ENCODE results near the gene B3GALNT2.

Gene B3GALNT2

GRCh38 chr1:235411489-235412486 is 92.5 kb downstream of the B3GALNT2 start:
- no peak for DNase-seq (ENCODE audit: low read depth, low spot score)

- no peak for DNase-seq (ENCODE audit: low read depth, low spot score)
These were observed 93.8 kb downstream of the B3GALNT2 start for GRCh38 chr1:235410467-235410866.

DNA sequence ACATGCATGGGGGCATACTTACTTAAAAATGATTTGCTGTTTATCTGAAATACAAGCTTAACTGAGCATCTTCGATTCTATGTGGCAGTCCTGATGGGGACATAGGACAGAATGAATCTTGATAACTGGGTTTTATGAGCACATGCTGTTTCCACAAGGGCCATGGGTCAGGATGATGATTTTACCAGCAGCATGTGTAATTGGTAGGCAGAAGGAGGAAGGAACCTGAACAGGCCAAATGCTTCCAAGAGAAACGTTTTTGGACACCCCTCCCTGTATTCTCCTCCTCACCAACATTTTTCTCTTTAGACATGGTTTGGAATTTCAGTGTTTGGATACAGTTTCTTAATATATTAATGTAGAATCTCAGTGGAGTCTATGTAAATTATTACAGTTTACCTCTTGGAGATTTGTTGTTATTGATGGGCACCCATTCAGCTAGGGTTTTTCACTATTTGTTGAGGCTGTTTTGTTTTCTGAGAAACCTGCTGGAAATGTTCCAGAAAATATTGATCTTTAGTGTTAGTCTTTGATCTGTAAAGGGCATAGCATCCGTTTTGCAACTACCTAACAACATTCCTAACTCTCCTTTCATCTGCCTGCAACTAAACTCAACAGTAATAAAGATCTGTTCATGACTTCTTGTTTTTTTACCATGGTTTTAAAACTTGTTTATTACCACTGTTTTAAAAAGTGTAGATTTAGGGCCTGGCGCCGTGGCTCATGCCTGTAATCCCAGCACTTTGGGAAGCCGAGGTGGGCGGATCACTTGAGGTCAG is 95.0 kb downstream of the B3GALNT2 start:
- no peak for DNase-seq (ENCODE audit: low read depth, low spot score)

DNA sequence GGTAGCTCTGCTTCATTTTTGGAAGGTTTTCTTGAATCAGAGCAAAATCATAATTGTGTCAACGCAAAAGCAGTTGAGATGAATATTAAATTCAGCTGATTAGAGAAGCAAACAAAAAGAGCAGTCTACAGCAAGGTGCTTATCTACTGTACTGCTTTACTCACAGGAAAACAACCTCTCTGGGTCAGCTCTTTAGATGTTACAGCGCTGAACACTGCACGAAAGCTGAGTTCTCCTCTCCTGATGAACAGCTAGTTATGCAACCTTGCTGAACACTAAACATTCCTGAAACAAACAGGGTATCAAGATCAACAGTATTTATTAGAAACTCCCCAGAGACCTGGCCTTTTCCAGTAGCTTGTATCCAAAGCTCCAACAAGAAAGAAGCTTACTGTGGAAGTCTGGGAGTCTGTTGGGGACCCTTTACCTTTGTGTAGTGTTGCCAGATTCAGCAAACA is 95.7 kb downstream of the B3GALNT2 start:
- no peak for DNase-seq (ENCODE audit: low read depth, low spot score)

DNA sequence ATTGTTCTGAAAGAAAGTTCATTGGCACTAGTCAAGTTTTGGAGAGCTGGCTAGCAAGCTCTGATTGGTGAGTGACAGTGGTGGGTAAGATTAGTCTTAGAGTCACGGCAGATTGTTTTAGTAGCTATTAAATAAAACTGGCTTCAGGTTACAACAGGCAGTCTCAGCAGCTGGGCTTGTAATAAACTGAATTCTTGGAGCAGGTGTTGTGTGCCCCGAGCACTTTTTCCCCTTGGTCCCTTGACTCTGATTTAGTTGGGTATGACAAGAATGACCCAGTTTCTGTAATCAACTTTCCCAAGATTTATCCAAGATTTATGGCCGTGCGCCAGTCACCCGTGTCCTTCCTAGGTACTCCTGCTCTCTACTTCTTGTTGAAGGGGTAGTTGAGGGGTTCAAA is 96.8 kb downstream of the B3GALNT2 start:
- no peak for DNase-seq (ENCODE audit: low read depth, low spot score)

GRCh38 chr1:235404190-235404589 is 100.1 kb downstream of the B3GALNT2 start:
- no peak for DNase-seq (ENCODE audit: low read depth, low spot score)

DNA sequence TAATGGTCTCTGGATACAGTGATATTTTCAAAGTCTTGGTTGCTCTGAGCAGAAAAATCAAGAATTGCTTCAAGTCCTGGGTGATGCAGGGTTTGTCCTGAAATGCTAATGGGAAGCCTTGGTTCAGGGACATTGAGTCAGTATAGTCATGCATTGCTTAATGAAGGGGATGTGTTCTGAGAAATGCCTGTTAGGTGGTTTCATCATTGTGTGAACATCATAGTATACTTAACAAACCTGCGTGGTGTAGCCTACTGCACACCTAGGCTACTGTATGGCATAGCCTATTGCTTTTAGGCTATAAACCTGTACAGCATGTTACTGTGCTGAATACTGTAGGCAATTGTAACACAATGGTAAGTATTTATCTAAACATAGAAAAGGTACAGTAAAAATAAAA is 100.7 kb downstream of the B3GALNT2 start:
- DNase-seq (ENCODE audit: low read depth, low spot score), result no peak

- DNase-seq (ENCODE audit: low read depth, low spot score), result no peak
These were observed 101.6 kb downstream of the B3GALNT2 start for GRCh38 chr1:235402457-235403200.

GRCh38 chr1:235401251-235401650 is 103.0 kb downstream of the B3GALNT2 start:
- no peak for DNase-seq (ENCODE audit: low read depth, low spot score)
